ENCODE measurements around the gene RENBP. TPM values are rescaled to one million over a fixed set of nuclear protein-coding genes. Genes with fewer than 3 reads are reported as not detected.

RENBP gene
- total and polyA plus RNA-seq, 2 of the 13 experiments (the other 11 are each of a cell fraction or from before 2014, with no cell fraction given), result 1.4 to 2.6 TPM

DNA sequence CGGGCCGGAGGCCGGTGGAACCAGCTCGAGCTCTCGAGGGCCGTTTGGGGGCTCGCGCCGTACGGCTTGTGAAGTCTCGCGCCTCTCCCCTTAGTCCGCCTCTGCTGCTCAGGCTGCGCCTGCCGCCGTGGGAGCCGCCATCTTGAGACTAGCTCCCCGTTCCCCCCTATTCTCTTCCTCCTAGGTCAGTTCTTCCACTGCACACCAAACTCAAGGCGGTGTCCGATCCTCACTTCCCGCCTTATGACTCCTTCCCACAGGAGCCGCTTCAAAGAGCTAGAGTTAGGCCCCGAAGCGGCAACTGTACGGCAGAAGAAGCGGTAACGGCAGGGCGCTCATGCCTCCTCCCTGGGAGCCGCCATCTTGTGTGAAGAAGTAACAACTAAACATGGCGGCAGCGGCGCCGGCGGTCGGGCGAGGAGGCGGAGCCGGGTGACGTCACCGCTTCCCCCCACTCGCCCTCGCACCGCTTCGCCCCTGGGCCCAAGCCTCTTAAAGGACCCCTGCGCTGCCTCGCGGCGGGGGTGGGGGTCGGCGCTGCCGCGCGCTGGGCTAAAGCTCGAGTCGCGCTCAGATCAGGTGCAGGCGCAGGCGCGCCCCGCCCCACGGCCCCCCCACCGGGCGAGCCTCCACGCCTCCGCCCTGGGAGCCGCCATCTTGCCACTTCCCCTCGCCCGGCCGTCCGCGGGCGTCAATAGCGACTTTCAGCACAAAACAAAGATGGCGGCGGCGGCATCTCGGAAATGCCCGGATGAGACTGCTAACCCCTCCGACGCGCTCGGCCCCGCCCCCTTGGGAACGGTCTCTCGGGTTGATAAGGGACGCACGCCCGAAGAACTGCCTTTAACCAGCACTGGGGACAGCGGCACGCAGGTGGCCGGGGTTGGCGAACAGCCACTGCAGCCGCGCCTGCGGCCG lies 27.3 kb upstream of the RENBP start, which contains the start of gene HCFC1 (continued):
- TF ChIP-seq, protein P1, sequence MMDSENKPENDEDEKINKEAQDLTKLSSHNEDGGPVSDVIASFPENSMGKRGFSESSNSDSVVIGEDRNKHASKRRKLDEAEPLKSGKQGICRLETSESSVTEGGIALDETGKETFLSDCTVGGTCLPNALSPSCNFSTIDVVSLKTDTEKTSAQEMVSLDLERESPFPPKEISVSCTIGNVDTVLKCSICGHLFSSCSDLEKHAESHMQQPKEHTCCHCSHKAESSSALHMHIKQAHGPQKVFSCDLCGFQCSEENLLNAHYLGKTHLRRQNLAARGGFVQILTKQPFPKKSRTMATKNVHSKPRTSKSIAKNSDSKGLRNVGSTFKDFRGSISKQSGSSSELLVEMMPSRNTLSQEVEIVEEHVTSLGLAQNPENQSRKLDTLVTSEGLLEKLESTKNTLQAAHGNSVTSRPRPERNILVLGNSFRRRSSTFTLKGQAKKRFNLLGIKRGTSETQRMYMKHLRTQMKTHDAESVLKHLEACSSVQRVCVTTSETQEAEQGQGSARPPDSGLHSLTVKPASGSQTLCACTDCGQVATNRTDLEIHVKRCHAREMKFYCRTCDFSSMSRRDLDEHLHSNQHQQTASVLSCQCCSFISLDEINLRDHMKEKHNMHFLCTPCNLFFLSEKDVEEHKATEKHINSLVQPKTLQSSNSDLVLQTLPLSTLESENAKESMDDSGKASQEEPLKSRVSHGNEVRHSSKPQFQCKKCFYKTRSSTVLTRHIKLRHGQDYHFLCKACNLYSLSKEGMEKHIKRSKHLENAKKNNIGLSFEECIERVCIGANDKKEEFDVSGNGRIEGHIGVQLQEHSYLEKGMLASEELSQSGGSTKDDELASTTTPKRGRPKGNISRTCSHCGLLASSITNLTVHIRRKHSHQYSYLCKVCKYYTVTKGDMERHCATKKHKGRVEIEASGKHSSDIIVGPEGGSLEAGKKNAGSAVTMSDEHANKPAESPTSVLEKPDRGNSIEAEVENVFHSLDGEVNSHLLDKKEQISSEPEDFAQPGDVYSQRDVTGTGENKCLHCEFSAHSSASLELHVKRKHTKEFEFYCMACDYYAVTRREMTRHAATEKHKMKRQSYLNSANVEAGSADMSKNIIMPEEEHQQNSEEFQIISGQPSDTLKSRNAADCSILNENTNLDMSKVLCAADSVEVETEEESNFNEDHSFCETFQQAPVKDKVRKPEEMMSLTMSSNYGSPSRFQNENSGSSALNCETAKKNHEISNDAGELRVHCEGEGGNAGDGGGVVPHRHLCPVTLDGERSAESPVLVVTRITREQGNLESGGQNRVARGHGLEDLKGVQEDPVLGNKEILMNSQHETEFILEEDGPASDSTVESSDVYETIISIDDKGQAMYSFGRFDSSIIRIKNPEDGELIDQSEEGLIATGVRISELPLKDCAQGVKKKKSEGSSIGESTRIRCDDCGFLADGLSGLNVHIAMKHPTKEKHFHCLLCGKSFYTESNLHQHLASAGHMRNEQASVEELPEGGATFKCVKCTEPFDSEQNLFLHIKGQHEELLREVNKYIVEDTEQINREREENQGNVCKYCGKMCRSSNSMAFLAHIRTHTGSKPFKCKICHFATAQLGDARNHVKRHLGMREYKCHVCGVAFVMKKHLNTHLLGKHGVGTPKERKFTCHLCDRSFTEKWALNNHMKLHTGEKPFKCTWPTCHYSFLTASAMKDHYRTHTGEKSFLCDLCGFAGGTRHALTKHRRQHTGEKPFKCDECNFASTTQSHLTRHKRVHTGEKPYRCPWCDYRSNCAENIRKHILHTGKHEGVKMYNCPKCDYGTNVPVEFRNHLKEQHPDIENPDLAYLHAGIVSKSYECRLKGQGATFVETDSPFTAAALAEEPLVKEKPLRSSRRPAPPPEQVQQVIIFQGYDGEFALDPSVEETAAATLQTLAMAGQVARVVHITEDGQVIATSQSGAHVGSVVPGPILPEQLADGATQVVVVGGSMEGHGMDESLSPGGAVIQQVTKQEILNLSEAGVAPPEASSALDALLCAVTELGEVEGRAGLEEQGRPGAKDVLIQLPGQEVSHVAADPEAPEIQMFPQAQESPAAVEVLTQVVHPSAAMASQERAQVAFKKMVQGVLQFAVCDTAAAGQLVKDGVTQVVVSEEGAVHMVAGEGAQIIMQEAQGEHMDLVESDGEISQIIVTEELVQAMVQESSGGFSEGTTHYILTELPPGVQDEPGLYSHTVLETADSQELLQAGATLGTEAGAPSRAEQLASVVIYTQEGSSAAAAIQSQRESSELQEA (CRISPR knock-in tag; IDR thresholded peaks at IDR 0.05; ENCODE audit: not compliant biosample characterization), result no peak
- TF ChIP-seq EP300 (IDR thresholded peaks at IDR 0.05; ENCODE audit: low read depth in 2 of 2, low read length in 2 of 2) (no peak), EP300 (CRISPR knock-in tag; IDR thresholded peaks at IDR 0.05; ENCODE audit: borderline replicate concordance) (no peak), ZNF570 (CRISPR knock-in tag; IDR thresholded peaks at IDR 0.05; ENCODE audit: borderline replicate concordance) (no peak), SPEN (CRISPR knock-in tag; IDR thresholded peaks at IDR 0.05; ENCODE audit: low read depth) (no peak), ADNP (CRISPR knock-in tag; IDR thresholded peaks at IDR 0.05) (no peak), NFE2L2 (IDR thresholded peaks at IDR 0.05; ENCODE audit: low read length) (no peak), TOE1 (CRISPR knock-in tag; IDR thresholded peaks at IDR 0.05) (no peak), HOXA3 (CRISPR knock-in tag; IDR thresholded peaks at IDR 0.05) (peak; percentile 97), KAT2B (IDR thresholded peaks at IDR 0.05; ENCODE audit: borderline replicate concordance, low read depth, low read length) (no peak), ZNF143 (CRISPR knock-in tag; IDR thresholded peaks at IDR 0.05) (peak; percentile 11; the same call in 1 of the 2 replicates), ZNF335 (CRISPR knock-in tag; IDR thresholded peaks at IDR 0.05) (no peak; the same call in 1 of the 2 replicates)
- TF ChIP-seq, protein P2, sequence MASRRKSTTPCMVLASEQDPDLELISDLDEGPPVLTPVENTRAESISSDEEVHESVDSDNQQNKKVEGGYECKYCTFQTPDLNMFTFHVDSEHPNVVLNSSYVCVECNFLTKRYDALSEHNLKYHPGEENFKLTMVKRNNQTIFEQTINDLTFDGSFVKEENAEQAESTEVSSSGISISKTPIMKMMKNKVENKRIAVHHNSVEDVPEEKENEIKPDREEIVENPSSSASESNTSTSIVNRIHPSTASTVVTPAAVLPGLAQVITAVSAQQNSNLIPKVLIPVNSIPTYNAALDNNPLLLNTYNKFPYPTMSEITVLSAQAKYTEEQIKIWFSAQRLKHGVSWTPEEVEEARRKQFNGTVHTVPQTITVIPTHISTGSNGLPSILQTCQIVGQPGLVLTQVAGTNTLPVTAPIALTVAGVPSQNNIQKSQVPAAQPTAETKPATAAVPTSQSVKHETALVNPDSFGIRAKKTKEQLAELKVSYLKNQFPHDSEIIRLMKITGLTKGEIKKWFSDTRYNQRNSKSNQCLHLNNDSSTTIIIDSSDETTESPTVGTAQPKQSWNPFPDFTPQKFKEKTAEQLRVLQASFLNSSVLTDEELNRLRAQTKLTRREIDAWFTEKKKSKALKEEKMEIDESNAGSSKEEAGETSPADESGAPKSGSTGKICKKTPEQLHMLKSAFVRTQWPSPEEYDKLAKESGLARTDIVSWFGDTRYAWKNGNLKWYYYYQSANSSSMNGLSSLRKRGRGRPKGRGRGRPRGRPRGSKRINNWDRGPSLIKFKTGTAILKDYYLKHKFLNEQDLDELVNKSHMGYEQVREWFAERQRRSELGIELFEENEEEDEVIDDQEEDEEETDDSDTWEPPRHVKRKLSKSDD (CRISPR knock-in tag; IDR thresholded peaks at IDR 0.05; ENCODE audit: low read depth), result peak; percentile 95
- TF ChIP-seq, protein P3, sequence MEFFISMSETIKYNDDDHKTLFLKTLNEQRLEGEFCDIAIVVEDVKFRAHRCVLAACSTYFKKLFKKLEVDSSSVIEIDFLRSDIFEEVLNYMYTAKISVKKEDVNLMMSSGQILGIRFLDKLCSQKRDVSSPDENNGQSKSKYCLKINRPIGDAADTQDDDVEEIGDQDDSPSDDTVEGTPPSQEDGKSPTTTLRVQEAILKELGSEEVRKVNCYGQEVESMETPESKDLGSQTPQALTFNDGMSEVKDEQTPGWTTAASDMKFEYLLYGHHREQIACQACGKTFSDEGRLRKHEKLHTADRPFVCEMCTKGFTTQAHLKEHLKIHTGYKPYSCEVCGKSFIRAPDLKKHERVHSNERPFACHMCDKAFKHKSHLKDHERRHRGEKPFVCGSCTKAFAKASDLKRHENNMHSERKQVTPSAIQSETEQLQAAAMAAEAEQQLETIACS (CRISPR knock-in tag; IDR thresholded peaks at IDR 0.05), result no peak
- TF ChIP-seq, protein P4, sequence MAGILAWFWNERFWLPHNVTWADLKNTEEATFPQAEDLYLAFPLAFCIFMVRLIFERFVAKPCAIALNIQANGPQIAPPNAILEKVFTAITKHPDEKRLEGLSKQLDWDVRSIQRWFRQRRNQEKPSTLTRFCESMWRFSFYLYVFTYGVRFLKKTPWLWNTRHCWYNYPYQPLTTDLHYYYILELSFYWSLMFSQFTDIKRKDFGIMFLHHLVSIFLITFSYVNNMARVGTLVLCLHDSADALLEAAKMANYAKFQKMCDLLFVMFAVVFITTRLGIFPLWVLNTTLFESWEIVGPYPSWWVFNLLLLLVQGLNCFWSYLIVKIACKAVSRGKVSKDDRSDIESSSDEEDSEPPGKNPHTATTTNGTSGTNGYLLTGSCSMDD (CRISPR knock-in tag; IDR thresholded peaks at IDR 0.05), result no peak

Measured in HepG2 (cell line).